HG03378 (cell line): ENCODE results near the gene TIMM22.

Source experiments
- ATAC-seq: cut with Tn5 transposase; IDR thresholded peaks from one replicate; pipeline ENCODE4 v1.9.1; 2021; ENCODE audit warnings: mild to moderate bottlenecking, moderate library complexity; ENCODE audit not compliant: unreplicated experiment

Gene TIMM22

DNA sequence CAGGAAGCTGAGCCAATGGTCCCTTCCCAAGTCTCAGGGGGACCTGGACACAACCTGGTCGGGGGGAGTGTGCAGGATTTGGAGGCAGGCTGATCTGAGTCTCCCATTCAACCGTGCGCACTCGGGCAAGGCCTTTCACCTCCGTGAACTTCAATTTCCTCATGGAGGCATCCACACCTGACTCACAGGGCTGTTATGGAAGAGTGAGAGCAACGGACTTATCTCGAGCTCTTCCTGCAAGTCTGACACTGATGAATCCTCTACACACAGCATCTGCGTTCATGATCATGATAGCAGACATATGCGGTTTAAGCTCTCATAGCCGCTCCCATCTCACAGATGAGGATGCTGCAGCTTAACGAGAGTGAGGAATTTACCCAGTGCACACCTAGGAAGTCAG lies 21.6 kb downstream of the TIMM22 start:
- no peak for ATAC-seq

DNA sequence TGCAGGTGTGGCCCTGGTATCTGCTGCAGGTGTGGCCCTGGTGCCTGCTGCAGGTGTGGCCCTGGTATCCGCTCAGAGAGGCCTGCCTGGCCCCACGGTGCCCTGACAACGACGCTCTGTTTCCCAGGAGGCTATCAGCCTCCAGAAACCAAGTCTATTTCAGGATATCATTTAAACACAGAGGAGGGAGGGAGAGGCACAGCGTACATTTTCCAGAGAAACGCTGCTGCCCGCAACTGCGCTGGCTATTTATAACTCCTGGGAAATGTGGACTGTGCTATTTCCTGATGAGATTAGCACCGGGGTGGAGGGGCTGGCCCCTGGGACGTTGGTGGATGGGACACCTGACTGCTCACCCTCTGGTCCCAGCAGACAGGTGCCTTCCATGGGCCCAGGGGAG lies 22.5 kb downstream of the TIMM22 start:
- no peak for ATAC-seq

DNA sequence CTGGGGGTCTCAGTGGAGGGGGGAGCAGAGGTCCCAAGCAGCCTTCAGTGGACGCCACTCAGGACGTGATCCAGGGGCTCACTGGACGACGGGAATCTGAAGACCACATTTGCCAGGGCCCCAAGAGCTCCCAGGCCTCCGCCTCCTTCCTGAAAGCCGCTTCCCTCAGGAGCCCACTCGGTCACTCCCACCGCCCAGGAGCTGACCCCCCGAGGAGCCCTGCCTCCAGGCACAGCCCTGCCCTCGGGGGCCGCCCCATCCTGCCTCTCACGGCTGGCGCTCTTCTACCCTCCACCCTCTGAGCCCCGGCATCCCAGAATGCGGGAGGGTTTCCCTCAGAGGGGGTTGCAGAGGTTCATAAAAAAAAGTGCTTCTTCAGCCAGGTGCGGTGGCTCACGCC lies 24.2 kb downstream of the TIMM22 start:
- ATAC-seq: no peak

DNA sequence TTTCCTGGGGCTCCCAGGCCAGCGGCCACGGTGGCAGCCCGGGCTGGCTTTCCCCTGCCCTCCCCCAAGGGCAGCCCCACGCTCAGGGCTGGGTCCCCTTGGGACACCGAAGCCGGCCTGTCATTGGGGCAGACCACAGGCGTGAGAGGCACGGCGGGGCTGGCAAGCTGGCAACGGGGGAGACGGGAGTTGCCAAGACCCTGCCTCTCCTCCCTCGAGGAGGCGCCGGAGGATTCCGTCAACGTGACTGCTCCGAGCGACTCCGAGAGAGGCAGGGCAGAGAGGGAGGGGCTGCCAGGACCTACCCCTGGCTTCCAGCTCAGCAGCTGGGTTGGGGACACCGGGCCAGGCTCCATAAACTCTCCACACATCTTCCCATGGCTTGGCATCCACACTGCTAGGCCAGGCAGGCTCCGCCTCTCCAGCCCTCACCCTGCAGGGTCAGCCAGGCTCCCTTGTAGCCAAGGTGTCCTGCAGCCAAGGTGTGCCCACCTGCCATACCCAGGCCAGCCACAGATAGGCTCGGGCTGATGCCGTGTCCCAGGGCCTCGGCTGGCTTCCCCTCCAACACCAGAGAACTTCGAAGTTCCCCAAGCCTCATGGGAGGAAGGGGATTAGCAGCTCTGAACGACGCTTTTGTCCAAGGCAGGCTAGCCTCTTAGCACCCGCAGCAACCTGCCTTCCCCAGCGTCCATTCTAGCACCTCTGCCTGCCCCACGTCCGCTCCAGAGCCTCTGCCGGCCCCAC lies 25.5 kb downstream of the TIMM22 start:
- ATAC-seq: no peak

DNA sequence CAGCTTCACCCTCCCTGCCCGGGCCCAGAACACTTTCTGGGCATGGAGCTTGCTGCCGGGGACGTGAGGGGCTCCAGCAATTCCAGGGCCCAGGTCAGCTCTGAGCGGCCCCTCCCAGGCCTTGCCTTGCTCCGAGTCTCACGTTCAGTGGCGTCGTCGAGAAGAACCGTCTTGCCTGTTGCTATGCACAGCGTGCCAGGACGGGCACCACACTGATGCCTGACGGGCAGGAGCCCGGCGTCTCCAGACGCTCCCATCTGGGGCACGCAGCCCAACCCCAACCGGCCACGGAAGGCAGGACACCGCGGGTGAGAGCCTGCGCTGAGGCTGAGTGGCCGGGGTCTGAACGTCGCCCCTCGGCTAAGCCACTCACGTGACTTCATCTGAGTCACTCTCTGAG lies 27.1 kb downstream of the TIMM22 start:
- no peak for ATAC-seq

DNA sequence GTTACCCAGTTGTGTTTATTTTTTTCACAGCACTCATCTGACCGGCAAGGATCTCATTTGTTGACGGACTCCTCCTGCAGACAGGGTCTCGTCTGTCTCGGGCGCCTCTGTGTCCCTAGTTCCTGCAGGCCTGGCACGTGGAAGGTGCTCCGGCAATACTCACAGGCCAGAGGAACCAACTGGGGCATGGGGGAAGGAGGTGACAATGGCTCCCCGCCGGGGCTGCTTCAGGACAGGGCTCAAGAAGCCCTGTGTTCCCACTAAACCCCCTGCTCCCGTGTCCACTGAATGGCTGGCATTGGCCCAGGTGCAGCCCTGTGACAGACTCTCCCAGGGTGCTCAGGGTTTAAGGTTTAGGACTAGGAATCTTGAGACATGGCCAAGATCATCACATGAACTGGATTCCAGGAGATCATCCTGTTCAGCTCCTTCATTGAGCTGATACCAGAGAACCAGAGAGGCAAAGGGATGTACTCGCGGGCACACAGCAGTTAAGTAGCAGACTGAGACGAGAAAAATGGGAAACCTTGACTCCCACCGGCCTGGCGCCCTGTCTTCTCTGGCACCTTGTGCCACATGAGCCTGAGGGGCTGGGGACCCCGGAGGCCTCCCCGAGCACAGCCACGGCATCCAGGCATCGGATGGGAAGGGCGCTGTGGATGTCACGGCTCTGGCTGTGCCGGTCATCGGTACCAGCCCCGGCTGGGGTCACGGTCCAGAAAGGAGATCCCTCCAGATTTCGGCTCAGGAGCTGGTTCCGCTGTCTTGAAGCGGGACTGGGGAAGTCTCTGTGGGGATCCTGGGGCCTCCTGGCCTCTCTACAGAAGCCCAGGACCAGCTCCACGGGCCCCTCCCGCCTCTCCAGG lies 29.0 kb downstream of the TIMM22 start:
- ATAC-seq: no peak

DNA sequence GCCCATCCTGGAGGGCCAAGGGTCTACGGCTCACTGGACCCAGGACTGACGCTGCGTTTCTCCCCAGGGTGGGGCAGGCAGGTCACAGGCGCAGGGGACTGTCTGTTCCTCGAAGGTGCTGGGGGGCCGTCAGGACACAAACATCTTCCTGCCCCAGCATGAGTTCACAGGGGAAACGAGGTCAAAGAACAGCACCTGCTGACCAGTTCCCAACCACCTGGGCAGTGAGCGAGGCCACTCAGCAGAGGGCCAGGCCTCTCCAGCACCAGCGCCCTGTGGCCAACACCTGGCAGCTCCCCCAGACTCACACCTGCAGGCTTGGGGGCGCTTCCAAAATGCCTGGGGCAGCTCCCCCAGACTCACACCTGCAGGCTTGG lies 29.7 kb downstream of the TIMM22 start:
- no peak for ATAC-seq

DNA sequence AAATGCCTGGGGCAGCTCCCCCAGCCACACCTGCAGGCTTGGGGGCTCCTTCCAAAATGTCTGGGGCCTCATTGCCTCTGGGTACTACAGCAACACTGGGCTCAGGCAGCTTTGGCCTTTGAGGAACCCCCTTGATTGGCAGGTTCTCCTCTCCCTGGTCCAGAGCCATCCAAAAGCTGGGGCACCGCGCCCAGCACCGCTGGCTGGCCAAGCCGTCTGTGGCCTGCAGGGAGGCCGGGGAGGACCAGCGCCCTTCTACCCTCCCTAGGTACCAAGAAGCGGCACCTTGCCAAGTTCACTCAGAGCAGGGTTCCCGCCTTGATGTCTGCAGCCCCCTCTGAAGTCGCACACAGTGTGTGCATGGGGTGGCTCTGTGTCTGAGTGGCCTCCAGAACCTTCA lies 30.1 kb downstream of the TIMM22 start:
- ATAC-seq: no peak

DNA sequence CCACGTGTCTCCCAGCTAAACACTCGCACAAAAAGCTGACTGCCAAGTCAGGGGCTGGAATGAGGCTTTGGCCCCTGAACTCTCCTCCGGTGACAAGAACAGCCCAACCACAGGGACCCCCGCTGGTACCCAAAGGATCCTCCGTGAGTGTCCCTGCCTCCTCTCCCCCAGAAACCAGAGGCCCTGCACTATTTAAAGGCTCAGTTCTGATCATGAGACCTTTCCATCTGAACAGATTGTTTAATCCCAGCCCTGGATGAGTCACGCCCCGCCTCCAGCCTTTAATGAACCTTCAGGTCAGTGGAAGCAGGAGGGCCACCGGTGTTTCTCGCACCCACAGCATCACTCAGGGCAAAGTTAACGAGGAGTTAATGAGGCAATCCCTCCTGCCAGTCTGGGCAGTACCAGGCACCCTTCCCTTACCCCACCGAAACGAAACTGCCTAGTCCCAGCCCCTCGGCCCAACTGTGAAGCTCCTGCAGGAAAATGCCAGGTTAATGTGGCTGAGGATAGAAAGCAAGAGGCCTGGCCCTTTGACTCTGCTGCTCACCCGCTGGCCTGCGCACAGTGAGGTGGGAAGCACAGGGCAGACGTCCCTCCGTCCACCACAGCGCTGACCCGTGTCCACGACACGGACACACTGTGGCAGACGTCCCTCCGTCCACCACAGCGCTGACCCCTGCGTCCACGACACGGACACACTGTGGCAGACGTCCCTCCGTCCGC lies 32.4 kb downstream of the TIMM22 start:
- ATAC-seq: no peak

DNA sequence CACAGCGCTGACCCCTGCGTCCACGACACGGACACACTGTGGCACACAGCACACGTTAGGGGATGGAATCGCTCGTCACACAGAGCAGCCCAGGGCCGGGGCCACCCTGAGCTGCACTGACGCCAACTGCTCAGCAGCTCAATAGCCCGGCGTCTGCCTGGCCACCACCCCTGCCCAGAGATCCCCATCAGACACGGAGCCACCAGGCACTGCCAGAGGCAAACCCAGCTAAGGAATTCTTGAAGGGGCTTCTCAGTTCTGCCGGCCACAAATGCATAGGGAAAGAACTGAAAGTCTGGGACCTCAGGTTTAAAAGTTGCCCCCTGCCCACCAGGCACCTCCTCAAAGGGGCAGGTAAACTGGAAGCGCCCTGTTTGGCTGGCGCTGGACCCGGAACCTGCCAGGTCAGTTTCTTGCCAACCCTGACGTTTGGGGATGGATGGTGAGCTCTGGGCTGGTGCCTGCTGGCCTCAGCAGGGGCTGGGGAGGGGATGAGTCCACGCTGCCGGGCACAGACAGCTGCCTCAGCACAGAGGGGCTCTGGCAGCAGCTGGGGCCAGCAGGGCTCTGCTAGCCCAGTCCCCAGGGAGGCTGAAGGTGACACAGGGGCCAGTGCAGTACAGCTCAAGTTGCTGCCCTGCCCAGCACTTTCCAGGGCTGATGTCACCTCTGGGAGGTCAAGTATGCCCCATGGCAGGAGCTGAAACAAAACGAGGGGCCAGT lies 33.2 kb downstream of the TIMM22 start:
- ATAC-seq: no peak

DNA sequence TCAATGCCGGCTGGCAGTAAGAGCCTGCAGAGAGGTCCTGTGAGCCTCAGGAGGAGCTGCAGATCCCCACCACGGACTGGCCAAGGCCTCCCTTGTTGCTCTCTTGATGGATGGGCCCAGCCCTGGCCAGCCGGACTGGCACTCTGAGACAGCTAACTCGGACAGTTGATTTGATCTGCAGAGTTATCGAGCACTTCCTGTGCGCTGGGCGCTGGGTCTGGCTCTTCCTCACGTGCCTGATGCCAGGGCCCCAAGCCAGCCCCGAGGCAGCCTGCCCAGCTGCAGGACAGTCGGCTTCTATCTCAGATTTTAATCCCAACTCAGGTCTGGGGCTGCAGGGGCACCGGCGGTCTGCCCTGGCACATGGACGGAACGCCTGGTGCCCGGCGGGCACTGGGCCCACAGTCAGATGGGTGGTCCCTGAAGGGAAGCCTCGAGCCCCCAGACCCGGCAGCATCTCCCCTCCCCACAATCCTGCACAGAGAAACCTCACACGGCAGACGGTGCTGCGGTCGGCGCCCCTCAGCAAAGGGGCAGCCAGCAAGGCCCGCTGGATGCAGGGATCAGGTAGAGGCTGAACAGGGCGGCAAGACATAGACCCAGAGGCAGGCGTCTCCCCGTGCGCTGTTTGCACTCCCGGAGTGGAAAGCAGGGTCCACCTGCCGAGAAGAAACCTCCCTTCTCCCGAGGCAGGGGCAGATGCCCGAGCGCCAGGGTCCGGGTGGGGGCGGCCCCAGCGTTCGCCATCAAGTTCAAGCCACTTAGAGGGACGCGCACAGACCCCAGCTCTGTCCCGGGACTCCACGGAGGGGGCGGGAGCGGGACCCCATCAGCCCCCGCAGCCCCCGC lies 34.0 kb downstream of the TIMM22 start:
- no peak for ATAC-seq

DNA sequence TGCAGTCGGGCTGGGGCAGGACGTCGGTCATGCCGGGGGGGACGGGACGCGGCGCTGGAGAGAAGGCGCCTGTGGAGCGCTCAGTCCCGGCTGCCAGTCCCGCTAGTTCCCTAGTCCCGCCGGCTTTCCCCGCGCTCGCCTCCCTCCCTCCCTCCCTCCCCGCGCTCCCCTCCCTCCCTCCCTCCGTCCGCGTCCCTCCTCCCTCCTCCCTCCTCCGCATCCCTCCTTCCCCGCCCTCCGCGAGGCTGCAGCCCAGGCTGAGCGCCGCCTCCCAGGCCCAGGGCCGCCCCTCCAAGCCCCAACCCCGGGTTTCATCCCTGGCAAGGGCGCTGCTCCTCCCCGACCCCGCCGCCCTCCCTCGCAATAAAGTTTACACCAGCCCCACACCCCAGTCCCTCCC lies 34.8 kb downstream of the TIMM22 start:
- ATAC-seq: no peak

DNA sequence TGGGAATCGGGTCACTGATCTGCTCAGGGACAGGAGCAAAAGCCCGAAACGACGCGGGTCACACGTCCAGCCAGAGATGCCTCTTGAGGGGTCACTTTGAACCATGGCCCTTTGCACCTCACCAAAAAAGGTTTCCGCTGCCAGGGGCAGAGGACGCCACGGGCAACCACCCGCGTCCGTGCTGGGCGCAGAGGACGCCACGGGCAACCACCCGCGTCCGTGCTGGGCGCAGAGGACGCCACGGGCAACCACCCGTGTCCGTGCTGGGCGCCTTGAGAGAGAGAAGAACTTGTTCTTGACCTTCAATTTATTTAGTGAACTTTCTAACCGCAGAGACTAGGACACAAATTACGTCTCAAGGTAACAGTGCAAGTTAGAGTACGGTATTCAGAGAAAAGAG lies 35.5 kb downstream of the TIMM22 start:
- ATAC-seq: no peak

DNA sequence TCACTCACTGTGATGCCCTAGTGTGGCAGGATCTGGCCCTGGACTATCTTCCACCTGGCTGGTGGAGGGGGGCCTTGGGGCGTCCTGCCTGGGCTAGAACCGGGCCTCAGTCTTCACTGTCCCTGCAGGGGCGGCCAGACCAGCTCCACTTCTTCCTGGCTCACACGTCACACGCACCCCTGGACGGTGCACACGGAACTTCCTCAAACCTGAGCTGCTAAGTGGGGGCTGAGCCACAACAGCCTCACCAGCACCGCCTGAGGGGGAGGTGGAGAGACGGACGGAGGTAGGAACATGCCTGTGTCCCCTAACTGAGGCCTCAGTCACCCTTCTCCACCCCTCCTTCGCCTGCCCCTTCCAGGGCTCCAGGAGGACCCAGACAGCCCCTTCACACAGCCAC lies 36.6 kb downstream of the TIMM22 start:
- no peak for ATAC-seq

DNA sequence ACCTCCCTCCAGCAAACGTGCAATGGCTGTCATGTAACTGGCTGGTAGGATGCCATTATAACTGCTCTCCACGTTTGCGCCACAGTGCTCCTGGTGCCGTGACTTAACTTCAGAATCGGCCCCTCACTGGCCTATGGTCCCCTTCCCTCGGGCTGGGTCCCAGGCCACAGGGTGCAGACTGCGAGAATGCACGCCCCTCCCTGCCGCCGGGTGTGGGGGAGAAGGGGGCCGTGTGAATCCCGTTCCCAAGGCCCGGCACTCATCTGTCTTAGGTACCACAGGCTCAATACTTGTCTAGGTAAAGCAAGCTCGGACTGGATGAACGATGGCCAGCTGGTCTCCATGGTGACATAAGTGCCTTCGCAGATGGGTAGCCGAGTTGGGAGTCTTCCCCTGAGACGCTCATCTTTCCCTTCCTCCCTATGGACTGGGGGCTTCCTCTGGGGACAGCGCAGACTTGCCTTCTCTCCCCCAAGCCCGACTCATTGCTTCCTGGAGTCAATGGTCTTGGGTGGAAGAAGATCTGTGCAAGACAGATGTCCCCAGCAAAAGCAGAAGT lies 37.8 kb downstream of the TIMM22 start:
- no peak for ATAC-seq

DNA sequence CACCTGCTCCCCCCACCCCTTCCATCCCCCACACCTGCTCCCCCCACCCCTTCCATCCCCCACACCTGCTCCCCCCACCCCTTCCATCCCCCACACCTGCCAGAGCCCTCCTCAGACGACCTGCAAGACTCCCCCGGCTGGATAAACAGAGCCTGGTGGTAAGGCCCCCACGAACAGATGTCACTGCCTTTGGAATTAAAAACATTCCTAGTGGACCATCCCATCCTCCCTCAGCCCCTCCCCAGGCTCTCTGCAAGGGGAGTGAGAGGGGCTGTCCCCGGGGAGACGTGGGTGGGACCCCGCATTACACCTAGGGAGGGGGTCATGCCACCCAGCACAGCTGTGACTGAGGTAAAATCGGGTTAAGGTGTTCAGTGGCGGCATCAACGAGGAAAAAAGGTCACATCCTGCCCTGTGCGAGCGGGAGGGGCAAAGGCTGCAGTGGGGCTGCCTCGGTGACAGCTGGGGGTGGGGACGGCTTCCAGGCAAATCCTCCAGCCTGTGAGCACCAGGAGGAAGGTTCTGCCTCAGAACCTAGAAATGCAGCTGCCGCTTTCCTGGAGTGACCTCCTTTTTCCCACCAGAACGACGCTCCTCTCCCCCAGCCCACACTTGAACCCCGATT lies 38.7 kb downstream of the TIMM22 start:
- no peak for ATAC-seq

DNA sequence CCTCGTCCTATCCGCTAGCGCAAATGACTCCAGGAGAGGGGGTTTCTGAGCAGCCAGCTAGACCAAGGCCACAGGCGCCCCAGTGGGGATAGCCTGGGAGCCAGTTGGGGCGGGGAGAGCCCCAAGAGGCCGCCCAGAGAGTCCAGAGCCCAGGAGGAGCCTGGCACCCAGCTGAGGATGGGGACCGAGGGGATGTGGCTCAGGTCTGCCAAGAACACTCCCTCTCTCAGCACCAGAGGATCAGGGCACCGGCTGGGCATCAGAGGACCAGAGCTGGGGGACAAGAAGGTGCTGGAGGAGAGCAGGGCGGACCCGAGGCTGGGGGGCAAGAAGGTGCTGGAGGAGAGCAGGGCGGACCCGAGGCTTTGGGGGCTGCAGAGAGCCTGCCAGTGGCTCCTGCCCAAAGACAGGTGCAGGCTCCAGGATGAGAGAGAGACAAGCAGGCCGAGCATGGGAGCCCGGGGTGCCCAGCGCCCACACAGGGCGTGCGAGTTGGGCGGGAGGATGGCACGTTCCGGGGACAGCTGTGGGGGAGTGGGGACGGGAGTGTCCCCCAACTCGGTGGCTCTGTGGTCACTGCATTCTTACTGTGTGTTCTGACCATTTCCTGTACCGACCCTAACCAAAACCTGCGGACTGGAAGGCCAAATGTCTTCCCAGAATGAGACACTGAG lies 39.4 kb downstream of the TIMM22 start:
- no peak for ATAC-seq

DNA sequence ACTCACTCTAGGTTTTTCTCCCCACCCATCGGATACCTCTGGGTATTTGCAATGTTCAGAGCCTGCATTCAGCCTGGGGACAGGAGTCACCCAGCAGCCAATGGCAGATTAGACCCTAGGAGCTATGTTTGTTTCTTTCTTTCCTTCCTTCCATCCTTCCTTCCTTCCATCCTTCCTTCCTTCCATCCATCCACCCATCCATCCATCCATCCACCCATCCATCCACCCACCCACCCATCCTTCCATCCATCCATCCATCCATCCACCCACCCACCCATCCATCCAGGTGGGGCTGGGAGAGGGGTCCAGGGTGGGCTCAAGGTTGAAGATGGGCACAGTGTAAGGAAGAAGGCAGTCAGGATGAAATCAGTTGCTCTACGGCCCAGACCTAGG lies 39.9 kb downstream of the TIMM22 start:
- no peak for ATAC-seq
